Measurements from ENCODE around the gene PLPPR4.
A peak's percentile ranks its signal among the peaks of the same experiment; 100 is the strongest.
"Not testable (repeated sequence)": the region's sequence is repeated elsewhere in the genome, so short reads cannot be mapped to it uniquely, and the experiment has no call there.

Gene PLPPR4

GRCh38 chr1:99269321-99269720 is 5.0 kb downstream of the PLPPR4 start:
- Histone ChIP-seq H3K27me3 (ENCODE audit: control insufficient read depth, insufficient read depth, low read length) (peaks cover 20% of the 10 kb centered on the region), H3K4me1 (ENCODE audit: control insufficient read depth, insufficient read depth, low read length) (no peaks in the 10 kb centered on the region), H3K36me3 (ENCODE audit: control insufficient read depth, insufficient read depth, low read length) (no peaks in the 10 kb centered on the region), H3K4me3 (ENCODE audit: low read depth, low read length) (no peak overlapping the region), H3K27ac (ENCODE audit: low read depth, low read length) (no peak overlapping the region), H3K9ac (ENCODE audit: low read length) (no peak overlapping the region), H3K9me3 (ENCODE audit: control insufficient read depth, insufficient read depth, low read depth, low read length) (no peaks in the 10 kb centered on the region)

GRCh38 chr1:99270646-99271045 is 6.4 kb downstream of the PLPPR4 start:
- Histone ChIP-seq H3K27me3 (ENCODE audit: control insufficient read depth, insufficient read depth, low read length) (peaks cover 7% of the 10 kb centered on the region), H3K4me1 (ENCODE audit: control insufficient read depth, insufficient read depth, low read length) (no peaks in the 10 kb centered on the region), H3K36me3 (ENCODE audit: control insufficient read depth, insufficient read depth, low read length) (no peaks in the 10 kb centered on the region), H3K9me3 (ENCODE audit: control insufficient read depth, insufficient read depth, low read depth, low read length) (no peaks in the 10 kb centered on the region), H3K4me3 (ENCODE audit: low read depth, low read length) (no peak overlapping the region), H3K9ac (ENCODE audit: low read length) (no peak overlapping the region), H3K27ac (ENCODE audit: low read depth, low read length) (no peak overlapping the region)

- Histone ChIP-seq H3K9ac (ENCODE audit: low read length) (no peak overlapping the region), H3K36me3 (ENCODE audit: control insufficient read depth, insufficient read depth, low read length) (no peaks in the 10 kb centered on the region), H3K9me3 (ENCODE audit: control insufficient read depth, insufficient read depth, low read depth, low read length) (no peaks in the 10 kb centered on the region), H3K4me3 (ENCODE audit: low read depth, low read length) (no peak overlapping the region), H3K27ac (ENCODE audit: low read depth, low read length) (no peak overlapping the region), H3K4me1 (ENCODE audit: control insufficient read depth, insufficient read depth, low read length) (no peaks in the 10 kb centered on the region), H3K27me3 (ENCODE audit: control insufficient read depth, insufficient read depth, low read length) (peaks cover 1% of the 10 kb centered on the region; the same call in 1 of the 2 replicates)
Observed at GRCh38 chr1:99271249-99271648, 7.0 kb downstream of the PLPPR4 start.

- no peaks in the 10 kb centered on the region for H3K4me1 ChIP-seq (ENCODE audit: control insufficient read depth, insufficient read depth, low read length)
- no peaks in the 10 kb centered on the region for H3K9me3 ChIP-seq (ENCODE audit: control insufficient read depth, insufficient read depth, low read depth, low read length)
- no peak overlapping the region for H3K9ac ChIP-seq (ENCODE audit: low read length)
- no peak overlapping the region for H3K27ac ChIP-seq (ENCODE audit: low read depth, low read length)
- H3K27me3 ChIP-seq (ENCODE audit: control insufficient read depth, insufficient read depth, low read length) = no peaks in the 10 kb centered on the region
- no peak overlapping the region for H3K4me3 ChIP-seq (ENCODE audit: low read depth, low read length)
- no peaks in the 10 kb centered on the region for H3K36me3 ChIP-seq (ENCODE audit: control insufficient read depth, insufficient read depth, low read length)
Observed at GRCh38 chr1:99277066-99277465, 12.8 kb downstream of the PLPPR4 start.

- Histone ChIP-seq H3K27ac (ENCODE audit: low read depth, low read length) (no peak overlapping the region), H3K4me1 (ENCODE audit: control insufficient read depth, insufficient read depth, low read length) (no peaks in the 10 kb centered on the region), H3K9me3 (ENCODE audit: control insufficient read depth, insufficient read depth, low read depth, low read length) (no peaks in the 10 kb centered on the region), H3K9ac (ENCODE audit: low read length) (no peak overlapping the region), H3K36me3 (ENCODE audit: control insufficient read depth, insufficient read depth, low read length) (no peaks in the 10 kb centered on the region), H3K4me3 (ENCODE audit: low read depth, low read length) (no peak overlapping the region), H3K27me3 (ENCODE audit: control insufficient read depth, insufficient read depth, low read length) (no peaks in the 10 kb centered on the region)
Observed at GRCh38 chr1:99279525-99279924, 15.2 kb downstream of the PLPPR4 start.

GRCh38 chr1:99281105-99281504 is 16.8 kb downstream of the PLPPR4 start:
- H3K36me3 ChIP-seq (ENCODE audit: control insufficient read depth, insufficient read depth, low read length) = no peaks in the 10 kb centered on the region
- H3K9me3 ChIP-seq (ENCODE audit: control insufficient read depth, insufficient read depth, low read depth, low read length) = no peaks in the 10 kb centered on the region
- H3K9ac ChIP-seq (ENCODE audit: low read length) = no peak overlapping the region
- no peaks in the 10 kb centered on the region for H3K27me3 ChIP-seq (ENCODE audit: control insufficient read depth, insufficient read depth, low read length)
- no peak overlapping the region for H3K27ac ChIP-seq (ENCODE audit: low read depth, low read length)
- H3K4me3 ChIP-seq (ENCODE audit: low read depth, low read length) = no peak overlapping the region
- no peaks in the 10 kb centered on the region for H3K4me1 ChIP-seq (ENCODE audit: control insufficient read depth, insufficient read depth, low read length)

- Histone ChIP-seq H3K27me3 (ENCODE audit: control insufficient read depth, insufficient read depth, low read length) (no peaks in the 10 kb centered on the region), H3K9ac (ENCODE audit: low read length) (no peak overlapping the region), H3K36me3 (ENCODE audit: control insufficient read depth, insufficient read depth, low read length) (no peaks in the 10 kb centered on the region), H3K4me1 (ENCODE audit: control insufficient read depth, insufficient read depth, low read length) (no peaks in the 10 kb centered on the region), H3K4me3 (ENCODE audit: low read depth, low read length) (no peak overlapping the region), H3K9me3 (ENCODE audit: control insufficient read depth, insufficient read depth, low read depth, low read length) (no peaks in the 10 kb centered on the region), H3K27ac (ENCODE audit: low read depth, low read length) (no peak overlapping the region)
Observed at GRCh38 chr1:99282536-99282935, 18.2 kb downstream of the PLPPR4 start.

- H3K27ac ChIP-seq (ENCODE audit: low read depth, low read length); H3K9ac ChIP-seq (ENCODE audit: low read length); H3K4me3 ChIP-seq (ENCODE audit: low read depth, low read length); H3K27me3 ChIP-seq (ENCODE audit: control insufficient read depth, insufficient read depth, low read length); H3K4me1 ChIP-seq (ENCODE audit: control insufficient read depth, insufficient read depth, low read length); H3K9me3 ChIP-seq (ENCODE audit: control insufficient read depth, insufficient read depth, low read depth, low read length); H3K36me3 ChIP-seq (ENCODE audit: control insufficient read depth, insufficient read depth, low read length): not testable (repeated sequence)
Observed at GRCh38 chr1:99283521-99283920, 19.2 kb downstream of the PLPPR4 start.

- H3K4me3 ChIP-seq (ENCODE audit: low read depth, low read length) = no peak overlapping the region
- no peaks in the 10 kb centered on the region for H3K27me3 ChIP-seq (ENCODE audit: control insufficient read depth, insufficient read depth, low read length)
- H3K36me3 ChIP-seq (ENCODE audit: control insufficient read depth, insufficient read depth, low read length) = no peaks in the 10 kb centered on the region
- H3K27ac ChIP-seq (ENCODE audit: low read depth, low read length) = 0 out of 2 replicates have a peak overlapping the region, but pooled peaks have one; percentile 8
- no peaks in the 10 kb centered on the region for H3K9me3 ChIP-seq (ENCODE audit: control insufficient read depth, insufficient read depth, low read depth, low read length)
- no peaks in the 10 kb centered on the region for H3K4me1 ChIP-seq (ENCODE audit: control insufficient read depth, insufficient read depth, low read length)
- no peak overlapping the region for H3K9ac ChIP-seq (ENCODE audit: low read length)
Observed at GRCh38 chr1:99292886-99293285, 28.6 kb downstream of the PLPPR4 start.

GRCh38 chr1:99297923-99298322 is 33.6 kb downstream of the PLPPR4 start:
- Histone ChIP-seq H3K4me3 (ENCODE audit: low read depth, low read length) (no peak overlapping the region), H3K27me3 (ENCODE audit: control insufficient read depth, insufficient read depth, low read length) (no peaks in the 10 kb centered on the region), H3K9me3 (ENCODE audit: control insufficient read depth, insufficient read depth, low read depth, low read length) (no peaks in the 10 kb centered on the region), H3K9ac (ENCODE audit: low read length) (no peak overlapping the region), H3K36me3 (ENCODE audit: control insufficient read depth, insufficient read depth, low read length) (no peaks in the 10 kb centered on the region), H3K27ac (ENCODE audit: low read depth, low read length) (no peak overlapping the region), H3K4me1 (ENCODE audit: control insufficient read depth, insufficient read depth, low read length) (no peaks in the 10 kb centered on the region)

GRCh38 chr1:99304725-99305282 is 40.5 kb downstream of the PLPPR4 start:
- Histone ChIP-seq H3K27me3 (ENCODE audit: control insufficient read depth, insufficient read depth, low read length) (no peaks in the 10 kb centered on the region), H3K9ac (ENCODE audit: low read length) (no peak overlapping the region)

GRCh38 chr1:99305626-99306025 is 41.3 kb downstream of the PLPPR4 start:
- Histone ChIP-seq H3K36me3 (ENCODE audit: control insufficient read depth, insufficient read depth, low read length) (no peaks in the 10 kb centered on the region), H3K27me3 (ENCODE audit: control insufficient read depth, insufficient read depth, low read length) (no peaks in the 10 kb centered on the region), H3K9ac (ENCODE audit: low read length) (no peak overlapping the region), H3K9me3 (ENCODE audit: control insufficient read depth, insufficient read depth, low read depth, low read length) (no peaks in the 10 kb centered on the region), H3K4me3 (ENCODE audit: low read depth, low read length) (no peak overlapping the region), H3K27ac (ENCODE audit: low read depth, low read length) (no peak overlapping the region), H3K4me1 (ENCODE audit: control insufficient read depth, insufficient read depth, low read length) (no peaks in the 10 kb centered on the region)

More at GRCh38 chr1:99304725-99305282, 40.5 kb downstream of the PLPPR4 start:
- H3K4me1 ChIP-seq (ENCODE audit: control insufficient read depth, insufficient read depth, low read length) = no peaks in the 10 kb centered on the region
- no peaks in the 10 kb centered on the region for H3K9me3 ChIP-seq (ENCODE audit: control insufficient read depth, insufficient read depth, low read depth, low read length)
- H3K27ac ChIP-seq (ENCODE audit: low read depth, low read length) = no peak overlapping the region
- no peak overlapping the region for H3K4me3 ChIP-seq (ENCODE audit: low read depth, low read length)
- H3K36me3 ChIP-seq (ENCODE audit: control insufficient read depth, insufficient read depth, low read length) = no peaks in the 10 kb centered on the region
